GM12801 (cell line): ENCODE measurements around the gene TREX2.

Source experiments
- TF ChIP-seq, protein P1 (sequence below): IDR thresholded peaks from one replicate; pipeline ENCODE4 v1.5.1; 2011; ENCODE audit warnings: control low read depth; ENCODE audit not compliant: insufficient read length; ENCODE audit errors: extremely low read depth

The TREX2 gene

GRCh38 chrX:153426204-153426603 is 19.7 kb downstream of the TREX2 start:
- TF ChIP-seq, protein P1, sequence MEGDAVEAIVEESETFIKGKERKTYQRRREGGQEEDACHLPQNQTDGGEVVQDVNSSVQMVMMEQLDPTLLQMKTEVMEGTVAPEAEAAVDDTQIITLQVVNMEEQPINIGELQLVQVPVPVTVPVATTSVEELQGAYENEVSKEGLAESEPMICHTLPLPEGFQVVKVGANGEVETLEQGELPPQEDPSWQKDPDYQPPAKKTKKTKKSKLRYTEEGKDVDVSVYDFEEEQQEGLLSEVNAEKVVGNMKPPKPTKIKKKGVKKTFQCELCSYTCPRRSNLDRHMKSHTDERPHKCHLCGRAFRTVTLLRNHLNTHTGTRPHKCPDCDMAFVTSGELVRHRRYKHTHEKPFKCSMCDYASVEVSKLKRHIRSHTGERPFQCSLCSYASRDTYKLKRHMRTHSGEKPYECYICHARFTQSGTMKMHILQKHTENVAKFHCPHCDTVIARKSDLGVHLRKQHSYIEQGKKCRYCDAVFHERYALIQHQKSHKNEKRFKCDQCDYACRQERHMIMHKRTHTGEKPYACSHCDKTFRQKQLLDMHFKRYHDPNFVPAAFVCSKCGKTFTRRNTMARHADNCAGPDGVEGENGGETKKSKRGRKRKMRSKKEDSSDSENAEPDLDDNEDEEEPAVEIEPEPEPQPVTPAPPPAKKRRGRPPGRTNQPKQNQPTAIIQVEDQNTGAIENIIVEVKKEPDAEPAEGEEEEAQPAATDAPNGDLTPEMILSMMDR, result no peak

GRCh38 chrX:153423652-153424051 is 22.2 kb downstream of the TREX2 start:
- TF ChIP-seq, protein P1, result no peak

- TF ChIP-seq, protein P1, result no peak
Observed at GRCh38 chrX:153421856-153422255, 24.0 kb downstream of the TREX2 start.

DNA sequence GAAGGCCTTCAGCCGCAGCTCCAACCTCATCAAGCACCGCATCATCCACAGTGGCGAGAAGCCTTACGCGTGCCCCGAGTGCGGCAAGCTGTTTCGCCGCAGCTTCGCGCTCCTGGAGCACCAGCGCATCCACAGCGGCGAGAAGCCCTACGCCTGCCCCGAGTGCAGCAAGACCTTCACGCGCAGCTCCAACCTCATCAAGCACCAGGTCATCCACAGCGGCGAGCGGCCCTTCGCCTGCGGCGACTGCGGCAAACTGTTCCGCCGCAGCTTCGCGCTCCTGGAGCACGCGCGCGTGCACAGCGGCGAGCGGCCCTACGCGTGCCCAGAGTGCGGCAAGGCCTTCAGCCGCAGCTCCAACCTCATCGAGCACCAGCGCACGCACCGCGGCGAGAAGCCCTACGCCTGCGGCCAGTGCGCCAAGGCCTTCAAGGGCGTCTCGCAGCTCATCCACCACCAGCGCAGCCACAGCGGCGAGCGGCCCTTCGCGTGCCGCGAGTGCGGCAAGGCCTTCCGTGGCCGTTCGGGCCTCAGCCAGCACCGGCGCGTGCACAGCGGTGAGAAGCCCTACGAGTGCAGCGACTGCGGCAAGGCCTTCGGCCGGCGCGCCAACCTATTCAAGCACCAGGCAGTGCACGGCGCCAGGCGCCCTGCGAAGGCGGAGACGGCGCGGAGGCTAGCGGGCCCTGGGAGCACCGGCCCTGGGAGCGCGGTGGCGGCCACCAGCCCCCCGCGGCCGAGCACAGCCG is 24.8 kb downstream of the TREX2 start:
- TF ChIP-seq, protein P1, result no peak

- TF ChIP-seq, protein P1, result no peak
Observed at GRCh38 chrX:153417637-153418036, 28.2 kb downstream of the TREX2 start.

GRCh38 chrX:153416781-153417450 is 28.9 kb downstream of the TREX2 start:
- TF ChIP-seq, protein P1, result no peak

GRCh38 chrX:153414856-153415510 is 30.9 kb downstream of the TREX2 start:
- TF ChIP-seq, protein P1, result no peak
